Coronary artery (tissue), 2 donors: ENCODE measurements around the gene GUCA2A.

Experiments
- DNase-seq: peaks from one replicate; pipeline ENCODE4 v3.0.0-alpha.2; 2017; ENCODE audit warnings: low spot score
- H3K27ac ChIP-seq, 2 donors: fragments of 200-600 bp; sonication (generic); one replicate each; pipeline ENCODE4 v1.5.1; 2016 to 2019
- H3K4me3 ChIP-seq: fragments of 200-600 bp; sonication (generic); 2 replicates; pipeline ENCODE4 v1.5.1; 2016; ENCODE audit warnings: mild to moderate bottlenecking, moderate library complexity
- TF ChIP-seq, protein P1 (sequence below): fragments of 200-600 bp; sonication (generic); IDR thresholded peaks from one replicate; pipeline ENCODE4 v1.5.1; 2019; ENCODE audit warnings: antibody characterized with exemption

Gene GUCA2A

DNA sequence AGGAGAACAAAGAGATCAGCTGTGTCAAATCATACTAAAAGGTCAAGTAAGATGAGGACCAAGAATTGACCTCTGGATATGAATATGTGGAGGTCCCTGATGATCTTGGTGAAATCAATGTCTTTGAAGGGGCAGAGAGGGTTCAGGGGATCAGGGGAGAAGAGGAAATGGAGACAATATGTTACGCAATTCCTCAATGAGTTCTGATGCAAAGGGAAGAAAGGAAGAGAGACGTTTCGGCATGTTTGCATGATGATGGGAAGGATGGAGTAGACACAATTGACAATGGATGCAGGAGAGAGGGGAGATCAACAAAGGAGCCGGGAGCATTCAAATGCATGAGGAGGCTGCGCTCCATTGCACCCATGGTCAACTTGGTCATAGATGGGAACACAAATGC is 47.3 kb downstream of the GUCA2A start:
- Histone ChIP-seq H3K4me3 (no peak overlapping the region), H3K27ac (no peak overlapping the region)
- TF ChIP-seq, protein P1, sequence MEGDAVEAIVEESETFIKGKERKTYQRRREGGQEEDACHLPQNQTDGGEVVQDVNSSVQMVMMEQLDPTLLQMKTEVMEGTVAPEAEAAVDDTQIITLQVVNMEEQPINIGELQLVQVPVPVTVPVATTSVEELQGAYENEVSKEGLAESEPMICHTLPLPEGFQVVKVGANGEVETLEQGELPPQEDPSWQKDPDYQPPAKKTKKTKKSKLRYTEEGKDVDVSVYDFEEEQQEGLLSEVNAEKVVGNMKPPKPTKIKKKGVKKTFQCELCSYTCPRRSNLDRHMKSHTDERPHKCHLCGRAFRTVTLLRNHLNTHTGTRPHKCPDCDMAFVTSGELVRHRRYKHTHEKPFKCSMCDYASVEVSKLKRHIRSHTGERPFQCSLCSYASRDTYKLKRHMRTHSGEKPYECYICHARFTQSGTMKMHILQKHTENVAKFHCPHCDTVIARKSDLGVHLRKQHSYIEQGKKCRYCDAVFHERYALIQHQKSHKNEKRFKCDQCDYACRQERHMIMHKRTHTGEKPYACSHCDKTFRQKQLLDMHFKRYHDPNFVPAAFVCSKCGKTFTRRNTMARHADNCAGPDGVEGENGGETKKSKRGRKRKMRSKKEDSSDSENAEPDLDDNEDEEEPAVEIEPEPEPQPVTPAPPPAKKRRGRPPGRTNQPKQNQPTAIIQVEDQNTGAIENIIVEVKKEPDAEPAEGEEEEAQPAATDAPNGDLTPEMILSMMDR: no peak
- no peak for DNase-seq

DNA sequence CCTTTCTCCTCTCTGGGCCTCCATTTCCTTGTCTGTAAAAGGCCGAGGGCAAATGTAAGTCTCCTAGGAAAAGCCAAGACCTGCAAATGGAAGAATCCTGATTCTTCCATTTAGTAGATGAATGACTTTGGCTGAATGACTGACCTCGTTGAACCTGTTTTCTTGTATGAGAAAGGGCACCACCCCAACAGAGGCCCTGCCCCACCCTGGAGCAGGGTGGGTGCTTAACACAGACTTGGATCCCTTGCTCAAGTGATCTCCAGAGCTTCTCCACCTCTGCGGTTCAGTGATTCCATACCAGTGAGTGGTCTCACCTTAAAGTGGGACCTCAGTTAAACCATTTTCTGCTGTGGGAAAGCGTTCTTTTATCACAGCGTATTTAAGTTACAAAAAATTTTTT is 50.3 kb downstream of the GUCA2A start:
- no peak overlapping the region for H3K27ac ChIP-seq
- no peak overlapping the region for H3K4me3 ChIP-seq
- DNase-seq: no peak
- TF ChIP-seq, protein P1: no peak
